Endothelial cell (in vitro differentiated cells): ENCODE measurements around the gene CLC. TPM values are rescaled to one million over a fixed set of nuclear protein-coding genes. Genes with fewer than 3 reads are reported as not detected.
"Not testable (repeated sequence)": the region's sequence is repeated elsewhere in the genome, so short reads cannot be mapped to it uniquely, and the experiment has no call there.

Experiments
- DNase-seq: peaks from one replicate; pipeline ENCODE4 v3.0.0; 2021; ENCODE audit warnings: low spot score
- H3K27ac Mint-ChIP-seq: one replicate; pipeline ENCODE4 v1.8.0; 2021; ENCODE audit warnings: mixed read lengths, inconsistent platforms; ENCODE audit not compliant: unreplicated experiment
- H3K27me3 Mint-ChIP-seq: one replicate; pipeline ENCODE4 v1.8.0; 2021; ENCODE audit warnings: mild to moderate bottlenecking, moderate library complexity, mixed read lengths, inconsistent platforms; ENCODE audit not compliant: unreplicated experiment
- H3K36me3 Mint-ChIP-seq: one replicate; pipeline ENCODE4 v1.8.0; 2021; ENCODE audit warnings: mild to moderate bottlenecking, low read depth, mixed read lengths, inconsistent platforms; ENCODE audit not compliant: unreplicated experiment
- H3K4me1 Mint-ChIP-seq: one replicate; pipeline ENCODE4 v1.8.0; 2021; ENCODE audit warnings: mild to moderate bottlenecking, mixed read lengths, inconsistent platforms; ENCODE audit not compliant: unreplicated experiment
- H3K4me3 Mint-ChIP-seq: one replicate; pipeline ENCODE4 v1.8.0; 2021; ENCODE audit warnings: mild to moderate bottlenecking, mixed read lengths, inconsistent platforms; ENCODE audit not compliant: unreplicated experiment
- H3K9me3 Mint-ChIP-seq: one replicate; pipeline ENCODE4 v1.8.0; 2021; ENCODE audit warnings: mixed read lengths, inconsistent platforms; ENCODE audit not compliant: unreplicated experiment
- total RNA-seq: library from RNA; stranded (reverse); fragmentation: NEBNext Ultra II Directional; extraction: Animal tissue kit (Norgen Biotek cat#: 25700); gene quantifications from one replicate; pipeline ENCODE4 v1.2.1, GENCODE V29; 2021; ENCODE audit not compliant: unreplicated experiment
- TF ChIP-seq, protein P1 (sequence below): fragments of 200-600 bp; sonication (generic); IDR thresholded peaks from one replicate; pipeline ENCODE4 v1.5.0; 2021; ENCODE audit warnings: antibody characterized with exemption; ENCODE audit not compliant: unreplicated experiment

CLC gene
- total RNA-seq, 1 donor from 2014 or later = not detected

DNA sequence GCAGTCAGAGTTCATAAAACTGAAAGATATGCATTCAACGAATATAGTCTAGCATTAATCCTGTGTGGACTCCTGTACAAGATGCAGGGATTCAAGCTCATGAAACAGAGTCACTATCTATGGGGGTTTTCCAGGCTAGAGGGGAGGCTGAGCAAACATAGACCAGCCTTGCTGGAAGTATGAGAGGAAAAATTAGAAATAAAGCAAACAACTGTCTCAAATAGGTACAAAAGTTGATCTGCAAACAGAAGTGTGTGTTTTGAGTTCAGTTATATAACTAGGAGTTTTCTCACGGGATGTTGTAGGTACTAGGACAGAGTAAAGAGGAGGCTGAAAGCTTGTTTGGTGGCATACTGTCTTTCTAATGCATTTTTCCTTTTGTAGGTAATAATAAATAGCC is 42.1 kb downstream of the CLC start:
- TF ChIP-seq, protein P1, sequence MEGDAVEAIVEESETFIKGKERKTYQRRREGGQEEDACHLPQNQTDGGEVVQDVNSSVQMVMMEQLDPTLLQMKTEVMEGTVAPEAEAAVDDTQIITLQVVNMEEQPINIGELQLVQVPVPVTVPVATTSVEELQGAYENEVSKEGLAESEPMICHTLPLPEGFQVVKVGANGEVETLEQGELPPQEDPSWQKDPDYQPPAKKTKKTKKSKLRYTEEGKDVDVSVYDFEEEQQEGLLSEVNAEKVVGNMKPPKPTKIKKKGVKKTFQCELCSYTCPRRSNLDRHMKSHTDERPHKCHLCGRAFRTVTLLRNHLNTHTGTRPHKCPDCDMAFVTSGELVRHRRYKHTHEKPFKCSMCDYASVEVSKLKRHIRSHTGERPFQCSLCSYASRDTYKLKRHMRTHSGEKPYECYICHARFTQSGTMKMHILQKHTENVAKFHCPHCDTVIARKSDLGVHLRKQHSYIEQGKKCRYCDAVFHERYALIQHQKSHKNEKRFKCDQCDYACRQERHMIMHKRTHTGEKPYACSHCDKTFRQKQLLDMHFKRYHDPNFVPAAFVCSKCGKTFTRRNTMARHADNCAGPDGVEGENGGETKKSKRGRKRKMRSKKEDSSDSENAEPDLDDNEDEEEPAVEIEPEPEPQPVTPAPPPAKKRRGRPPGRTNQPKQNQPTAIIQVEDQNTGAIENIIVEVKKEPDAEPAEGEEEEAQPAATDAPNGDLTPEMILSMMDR = no peak
- H3K27me3 Mint-ChIP-seq = peaks cover 2% of the 10 kb centered on the region
- peaks cover 5% of the 10 kb centered on the region for H3K4me1 Mint-ChIP-seq
- H3K4me3 Mint-ChIP-seq = no peak overlapping the region
- H3K27ac Mint-ChIP-seq = no peak overlapping the region
- H3K9me3 Mint-ChIP-seq = no peaks in the 10 kb centered on the region
- H3K36me3 Mint-ChIP-seq = no peaks in the 10 kb centered on the region
- no peak for DNase-seq

DNA sequence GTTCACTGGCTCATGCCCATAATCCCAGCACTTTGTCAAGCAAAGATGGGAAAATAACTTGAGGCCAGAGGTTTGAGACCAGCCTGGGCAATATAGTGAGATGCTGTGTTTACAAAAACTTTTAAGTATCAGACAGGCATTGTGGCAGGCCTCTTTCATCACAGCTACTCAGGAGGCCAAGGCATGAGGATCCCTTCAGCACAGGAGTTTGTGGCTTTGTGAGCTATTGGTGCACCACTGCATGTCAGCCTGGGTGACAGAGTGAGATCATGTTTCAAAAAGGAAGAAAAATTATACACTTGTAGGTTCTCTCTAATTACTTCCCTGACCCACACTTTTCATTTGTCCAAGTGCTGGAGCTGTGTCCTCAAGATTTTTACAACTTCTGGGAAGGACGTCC is 45.0 kb downstream of the CLC start:
- Mint-ChIP-seq H3K36me3 (no peaks in the 10 kb centered on the region), H3K27ac (no peak overlapping the region), H3K9me3 (no peaks in the 10 kb centered on the region), H3K4me3 (no peak overlapping the region), H3K27me3 (peaks cover 2% of the 10 kb centered on the region), H3K4me1 (peaks cover 5% of the 10 kb centered on the region)
- TF ChIP-seq, protein P1 = no peak
- no peak for DNase-seq

DNA sequence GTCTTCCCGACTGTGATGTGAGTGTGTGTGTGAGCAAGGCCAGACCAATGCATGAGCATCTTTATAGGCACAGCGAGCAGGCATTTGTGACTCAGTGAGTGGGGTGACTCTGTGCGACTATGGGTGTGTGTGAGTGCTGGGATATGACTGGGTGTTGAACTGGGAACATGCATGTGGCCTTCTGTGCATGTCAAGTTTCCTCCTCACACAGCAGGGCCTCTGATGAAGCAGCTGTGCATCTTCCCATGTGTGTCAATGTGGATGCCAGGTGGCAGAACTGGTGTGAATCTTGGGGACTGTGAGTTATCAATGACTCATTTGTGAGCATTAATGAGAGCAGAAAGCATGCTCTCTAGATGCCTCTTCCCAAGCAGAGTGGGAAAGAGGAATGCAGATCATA is 45.7 kb downstream of the CLC start:
- no peak overlapping the region for H3K27ac Mint-ChIP-seq
- no peaks in the 10 kb centered on the region for H3K36me3 Mint-ChIP-seq
- no peak overlapping the region for H3K4me3 Mint-ChIP-seq
- peaks cover 2% of the 10 kb centered on the region for H3K27me3 Mint-ChIP-seq
- H3K9me3 Mint-ChIP-seq = no peaks in the 10 kb centered on the region
- DNase-seq = no peak
- TF ChIP-seq, protein P1 = no peak
- H3K4me1 Mint-ChIP-seq = peaks cover 5% of the 10 kb centered on the region

DNA sequence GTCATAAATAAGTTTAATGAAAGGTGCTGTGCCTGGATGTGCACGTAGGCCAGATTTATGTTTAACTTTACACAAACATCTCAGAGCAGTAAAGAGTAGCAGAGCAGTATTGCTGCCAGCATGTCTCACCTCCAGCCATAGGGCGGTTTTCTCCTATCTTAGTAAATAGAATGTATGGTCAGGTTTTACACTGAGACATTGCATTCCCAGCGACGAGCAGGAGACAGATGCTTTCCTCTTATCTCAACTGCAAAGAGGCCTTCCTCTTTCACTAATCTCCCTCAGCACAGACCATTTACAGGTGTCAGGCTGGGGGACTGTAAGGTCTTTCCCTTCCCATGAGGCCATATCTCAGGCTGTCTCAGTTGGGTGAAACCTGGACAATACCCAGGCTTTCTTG is 49.2 kb downstream of the CLC start:
- H3K4me1 Mint-ChIP-seq, H3K27ac Mint-ChIP-seq, H3K36me3 Mint-ChIP-seq, H3K27me3 Mint-ChIP-seq, H3K9me3 Mint-ChIP-seq, H3K4me3 Mint-ChIP-seq, DNase-seq: not testable (repeated sequence)

GRCh38 chr19:39686739-39687138 is 51.1 kb downstream of the CLC start:
- Mint-ChIP-seq H3K27ac (no peak overlapping the region), H3K27me3 (peaks cover 2% of the 10 kb centered on the region), H3K9me3 (no peaks in the 10 kb centered on the region), H3K4me1 (no peaks in the 10 kb centered on the region), H3K36me3 (no peaks in the 10 kb centered on the region), H3K4me3 (no peak overlapping the region)
- TF ChIP-seq, protein P1 = no peak
- no peak for DNase-seq

- Mint-ChIP-seq H3K27ac (no peak overlapping the region), H3K27me3 (peaks cover 4% of the 10 kb centered on the region), H3K36me3 (no peaks in the 10 kb centered on the region), H3K9me3 (no peaks in the 10 kb centered on the region), H3K4me1 (no peaks in the 10 kb centered on the region), H3K4me3 (no peak overlapping the region)
- TF ChIP-seq, protein P1 = no peak
- no peak for DNase-seq
These were observed 53.6 kb downstream of the CLC start for GRCh38 chr19:39684267-39684666.
